Osteoblast (primary cell): ENCODE measurements around the gene SMIM21. TPM values are rescaled to one million over a fixed set of nuclear protein-coding genes. Genes with fewer than 3 reads are reported as not detected.

ENCODE experiments used
- DNase-seq: peaks from one replicate; pipeline ENCODE4 v3.0.0; 2011; ENCODE audit warnings: low spot score, mixed read lengths; ENCODE audit not compliant: insufficient read length; ENCODE audit errors: missing footprints
- H2AFZ ChIP-seq: 2 replicates; pipeline ENCODE4 v1.6.0; 2011; ENCODE audit warnings: mild to moderate bottlenecking, low read length
- H3K27ac ChIP-seq: 2 replicates; pipeline ENCODE4 v1.5.1; 2011; ENCODE audit warnings: mild to moderate bottlenecking, low read depth, low read length, moderate library complexity
- H3K27me3 ChIP-seq: 2 replicates; pipeline ENCODE4 v1.6.0; 2012; ENCODE audit warnings: mild to moderate bottlenecking, control low read depth, inconsistent platforms, low read length, moderate library complexity; ENCODE audit not compliant: insufficient read depth
- H3K36me3 ChIP-seq: 2 replicates; pipeline ENCODE4 v1.5.1; 2011; ENCODE audit warnings: mild to moderate bottlenecking, low read length, control low read depth, moderate library complexity; ENCODE audit not compliant: insufficient read depth
- H3K4me1 ChIP-seq: 2 replicates; pipeline ENCODE4 v1.5.1; 2011; ENCODE audit warnings: mild to moderate bottlenecking, low read length, control low read depth, moderate library complexity; ENCODE audit not compliant: insufficient read depth
- H3K4me2 ChIP-seq: 2 replicates; pipeline ENCODE4 v1.6.0; 2011; ENCODE audit warnings: mild to moderate bottlenecking, low read length; ENCODE audit not compliant: insufficient read depth
- H3K4me3 ChIP-seq: fragments of 200-600 bp; sonication (generic); 3 replicates; pipeline ENCODE4 v1.5.1; 2012; ENCODE audit warnings: mild to moderate bottlenecking, low read length, inconsistent platforms; ENCODE audit not compliant: insufficient read depth
- H3K79me2 ChIP-seq: 2 replicates; pipeline ENCODE4 v1.6.0; 2012; ENCODE audit warnings: mild to moderate bottlenecking, low read length, control low read depth, inconsistent platforms; ENCODE audit not compliant: insufficient read depth
- H3K9me3 ChIP-seq: 2 replicates; pipeline ENCODE4 v1.5.1; 2011; ENCODE audit warnings: low read depth, low read length, control low read depth
- H4K20me1 ChIP-seq: 2 replicates; pipeline ENCODE4 v1.6.0; 2012; ENCODE audit warnings: mild to moderate bottlenecking, low read length, control low read depth; ENCODE audit not compliant: insufficient read depth
- total RNA-seq: library from RNA; depleted of rRNA; stranded (reverse); fragments of >200 nt; gene quantifications from 2 replicates; pipeline ENCODE4 v1.2.3, GENCODE V29; 2012
- TF ChIP-seq, protein P1 (sequence below): IDR thresholded peaks from 2 replicates; pipeline ENCODE4 v1.5.1; 2011; ENCODE audit warnings: mild to moderate bottlenecking, low read depth, low read length, moderate library complexity; ENCODE audit errors: extremely low read depth

SMIM21 gene
- total RNA-seq, 1 donor = not detected

DNA sequence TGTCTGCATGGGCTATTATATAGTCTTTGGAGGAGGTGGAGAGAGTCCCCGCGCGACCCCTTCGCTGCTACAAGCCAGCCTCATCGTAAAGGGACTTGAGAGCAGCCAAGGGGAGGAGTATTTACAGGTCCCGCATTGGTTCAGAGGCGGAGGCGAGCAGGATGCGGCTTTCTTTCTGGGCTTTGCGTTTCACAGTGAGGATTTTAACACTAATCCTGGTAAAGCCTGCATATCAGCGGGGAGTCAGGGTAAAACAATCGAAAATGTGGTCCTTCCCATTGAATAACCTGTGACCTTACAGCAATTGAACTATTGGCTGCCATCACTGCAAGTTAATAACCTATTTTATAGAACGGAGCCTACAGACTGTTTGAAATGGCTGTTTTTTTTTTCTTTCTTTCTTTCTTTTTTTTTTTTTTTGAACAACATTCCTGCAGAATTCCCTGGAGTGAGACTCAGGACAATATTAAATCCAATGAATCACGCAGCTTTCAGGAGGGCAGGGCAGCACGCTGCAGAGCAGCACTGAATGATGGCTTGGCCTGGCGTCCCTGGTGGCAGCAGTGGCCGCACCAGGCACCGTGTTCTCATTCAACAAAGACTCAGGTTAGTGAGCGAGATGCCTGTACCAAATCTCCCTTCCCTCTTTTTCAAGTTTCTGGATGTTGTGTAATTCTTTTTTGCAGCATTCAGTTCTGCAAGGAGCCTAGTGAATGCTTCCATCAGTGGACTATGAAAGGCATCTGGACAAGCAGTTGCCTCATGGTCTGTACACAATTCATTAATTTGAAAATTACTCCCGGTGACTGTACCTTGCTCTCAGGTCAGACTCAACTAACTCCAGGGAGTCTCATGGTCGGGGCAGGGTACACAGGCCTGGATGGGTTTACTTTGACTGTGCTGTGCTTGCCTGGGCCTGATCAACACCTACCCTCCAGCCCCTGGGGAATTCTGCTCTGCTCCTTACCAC is 19.8 kb downstream of the SMIM21 start:
- peak; percentile 66 for DNase-seq
- Histone ChIP-seq H3K79me2 (no peaks in the 10 kb centered on the region), H2AFZ (peak overlapping the region; percentile 88), H3K9me3 (no peaks in the 10 kb centered on the region), H3K4me2 (peak overlapping the region; percentile 87), H3K27me3 (no peaks in the 10 kb centered on the region), H3K4me1 (peaks cover 35% of the 10 kb centered on the region), H3K4me3 (peak overlapping the region; percentile 59), H3K27ac (peak overlapping the region; percentile 95), H4K20me1 (no peaks in the 10 kb centered on the region), H3K36me3 (no peaks in the 10 kb centered on the region)
- TF ChIP-seq, protein P1, sequence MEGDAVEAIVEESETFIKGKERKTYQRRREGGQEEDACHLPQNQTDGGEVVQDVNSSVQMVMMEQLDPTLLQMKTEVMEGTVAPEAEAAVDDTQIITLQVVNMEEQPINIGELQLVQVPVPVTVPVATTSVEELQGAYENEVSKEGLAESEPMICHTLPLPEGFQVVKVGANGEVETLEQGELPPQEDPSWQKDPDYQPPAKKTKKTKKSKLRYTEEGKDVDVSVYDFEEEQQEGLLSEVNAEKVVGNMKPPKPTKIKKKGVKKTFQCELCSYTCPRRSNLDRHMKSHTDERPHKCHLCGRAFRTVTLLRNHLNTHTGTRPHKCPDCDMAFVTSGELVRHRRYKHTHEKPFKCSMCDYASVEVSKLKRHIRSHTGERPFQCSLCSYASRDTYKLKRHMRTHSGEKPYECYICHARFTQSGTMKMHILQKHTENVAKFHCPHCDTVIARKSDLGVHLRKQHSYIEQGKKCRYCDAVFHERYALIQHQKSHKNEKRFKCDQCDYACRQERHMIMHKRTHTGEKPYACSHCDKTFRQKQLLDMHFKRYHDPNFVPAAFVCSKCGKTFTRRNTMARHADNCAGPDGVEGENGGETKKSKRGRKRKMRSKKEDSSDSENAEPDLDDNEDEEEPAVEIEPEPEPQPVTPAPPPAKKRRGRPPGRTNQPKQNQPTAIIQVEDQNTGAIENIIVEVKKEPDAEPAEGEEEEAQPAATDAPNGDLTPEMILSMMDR = no peak

DNA sequence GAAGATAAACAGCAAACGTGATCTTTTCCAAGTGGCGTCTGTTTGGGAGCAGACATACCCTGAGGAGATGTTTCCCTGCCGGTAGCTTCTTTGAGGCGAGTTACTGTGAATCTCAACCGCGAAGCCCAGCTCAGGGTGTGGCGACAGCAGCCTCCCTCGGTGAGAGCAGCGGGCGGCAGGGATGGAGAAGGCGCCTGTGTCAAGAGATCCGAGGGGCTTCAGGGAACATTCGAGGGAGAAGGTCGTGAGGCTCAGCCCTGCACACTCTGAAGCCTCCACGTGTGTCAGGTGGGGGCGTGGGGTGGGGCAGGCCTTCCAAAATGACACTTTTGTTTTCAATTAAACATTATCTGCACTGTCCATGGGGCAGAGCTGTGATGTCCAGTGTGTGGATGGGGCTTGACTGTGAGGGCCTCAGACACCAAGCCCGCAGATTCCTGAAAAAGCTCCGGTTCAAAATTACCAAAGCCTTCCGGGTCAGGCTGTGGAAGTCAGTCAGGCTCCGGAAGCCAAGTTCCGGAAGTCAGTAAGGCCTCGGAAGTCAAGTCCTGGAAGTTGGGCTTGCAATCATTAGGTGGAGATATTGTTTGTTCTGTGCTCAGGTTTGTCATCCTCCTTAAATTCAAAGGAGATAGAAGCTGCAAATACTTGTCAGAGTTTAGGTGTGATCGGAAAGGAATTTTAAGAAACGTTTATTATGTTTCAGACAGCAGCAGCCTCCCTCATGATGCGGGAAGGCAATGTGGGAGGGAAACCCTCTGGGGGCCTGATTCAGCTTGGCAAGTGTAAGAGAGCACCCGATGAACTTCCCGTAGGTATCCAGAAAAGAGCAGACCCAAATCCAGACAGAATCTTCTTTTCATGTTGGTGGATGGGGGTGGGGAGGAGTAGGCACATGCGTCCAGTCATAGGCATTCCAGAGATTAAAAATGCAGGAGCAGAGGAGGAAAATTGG is 20.7 kb downstream of the SMIM21 start:
- Histone ChIP-seq H4K20me1 (no peaks in the 10 kb centered on the region), H3K27me3 (no peaks in the 10 kb centered on the region), H3K4me1 (peaks cover 35% of the 10 kb centered on the region), H2AFZ (peak overlapping the region; percentile 88), H3K4me3 (peak overlapping the region; percentile 59), H3K4me2 (peak overlapping the region; percentile 87), H3K36me3 (no peaks in the 10 kb centered on the region), H3K9me3 (no peaks in the 10 kb centered on the region), H3K79me2 (no peaks in the 10 kb centered on the region), H3K27ac (peak overlapping the region; percentile 95)
- DNase-seq = peak; percentile 65
- TF ChIP-seq, protein P1 = no peak

DNA sequence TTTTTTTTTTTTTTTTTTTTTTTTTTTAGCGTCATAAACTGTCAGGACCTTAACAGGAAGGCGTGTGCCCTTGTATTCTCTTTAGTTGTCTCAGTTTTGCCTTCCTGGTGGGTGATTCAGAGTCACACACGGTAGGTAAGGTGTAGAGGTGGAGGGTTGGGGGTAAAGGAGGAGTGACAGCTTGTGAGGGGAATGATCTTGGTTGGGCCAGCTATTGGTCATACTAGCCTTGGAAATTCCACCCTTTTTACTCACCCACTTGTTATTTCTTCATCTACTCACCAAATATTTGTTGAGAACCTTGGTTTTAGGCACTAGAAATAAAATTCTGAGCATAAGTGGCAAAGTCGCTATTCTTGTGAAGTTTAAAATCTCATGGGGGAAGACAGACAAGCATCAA is 22.2 kb downstream of the SMIM21 start:
- Histone ChIP-seq H4K20me1 (no peaks in the 10 kb centered on the region), H3K4me3 (no peak overlapping the region), H3K4me1 (peaks cover 35% of the 10 kb centered on the region), H3K9me3 (no peaks in the 10 kb centered on the region), H3K27me3 (no peaks in the 10 kb centered on the region), H3K27ac (no peak overlapping the region), H3K4me2 (no peak overlapping the region), H3K36me3 (no peaks in the 10 kb centered on the region), H3K79me2 (no peaks in the 10 kb centered on the region), H2AFZ (no peak overlapping the region)
- TF ChIP-seq, protein P1 = no peak
- no peak for DNase-seq
